HepG2 (cell line): ENCODE data around the gene PIK3R3. TPM values are rescaled to one million over a fixed set of nuclear protein-coding genes. Genes with fewer than 3 reads are reported as not detected.

Experiments used
- ATAC-seq: fragments of 200-7000 bp; cut with Tn5 transposase; 3 replicates; pipeline ENCODE4 v1.9.1; 2020; ENCODE audit warnings: mild to moderate bottlenecking, moderate library complexity
- BruUV-seq: library from RNA; stranded (reverse); fragments of 400-500 nt; replicated peaks from 2 replicates; lab custom pipeline; 2021; lab: Mats Ljungman, UMichigan
- CTCF ChIA-PET: fragments of 300-600 bp; formaldehyde crosslinking; extraction: SDS; loops from one replicate; lab custom pipeline; 2021; ENCODE audit warnings: low total read pairs, inconsistent platforms, low intra/inter-chr PET ratio; lab: Yijun Ruan, JAX
- POLR2A ChIA-PET: fragments of 350-600 bp; sonication (Branson Sonifier 250); formaldehyde crosslinking; loops from one replicate; lab custom pipeline; 2020; ENCODE audit warnings: antibody characterized with exemption, inconsistent platforms; lab: Yijun Ruan, JAX
- DNase-seq: peaks from one replicate; pipeline ENCODE4 v3.0.0-alpha.2; 2015; ENCODE audit warnings: low spot score
- FAIRE-seq: peaks from 3 replicates; lab custom pipeline; 2011; peaks lifted over from hg19 to GRCh38; lab: Jason Lieb, UNC
- H2AFZ ChIP-seq: one replicate; pipeline ENCODE4 v1.6.1; 2011; ENCODE audit warnings: low read length, inconsistent platforms
- H3K27ac ChIP-seq: fragments of 300-600 bp; 3 replicates; pipeline ENCODE4 v1.8.0; 2011; ENCODE audit warnings: mixed run types, mild to moderate bottlenecking, mixed read lengths, low read length, inconsistent platforms; ENCODE audit not compliant: insufficient read depth; ENCODE audit errors: extremely low read length
- H3K27me3 ChIP-seq, 2 experiments: fragments of 200-600 bp in 1 of 2; 2 replicates in 1 of 2; 3 replicates in 1 of 2; pipeline versions ENCODE4 v1.6.0 to v1.8.0; 2011; ENCODE audit warnings: low read length in 2 of 2, mild to moderate bottlenecking in 2 of 2, moderate library complexity in 2 of 2, inconsistent platforms in 1 of 2; ENCODE audit not compliant: insufficient read depth in 2 of 2, control insufficient read depth in 1 of 2
- H3K36me3 ChIP-seq, 2 experiments: fragments of 200-600 bp in 1 of 2; replicated peaks in 1 of 2; 2 replicates in 1 of 2; 3 replicates in 1 of 2; pipeline versions ENCODE4 v1.5.1 to v1.8.0; 2011; ENCODE audit warnings: low read length in 2 of 2, inconsistent platforms in 1 of 2; ENCODE audit not compliant: insufficient read depth in 2 of 2, control insufficient read depth in 1 of 2
- H3K4me1 ChIP-seq: 2 replicates; pipeline ENCODE4 v1.5.1; 2012; ENCODE audit warnings: low read length, inconsistent platforms; ENCODE audit not compliant: insufficient read depth
- H3K4me2 ChIP-seq: 2 replicates; pipeline ENCODE4 v1.6.0; 2011; ENCODE audit warnings: low read depth, low read length, inconsistent platforms
- H3K4me3 ChIP-seq, 3 experiments: fragments of 200-600 bp in 1 of 3; sonication (generic), shearing (Covaris generic) in 1 of 3; replicated peaks in 1 of 3; 2 replicates each; pipeline ENCODE4 v1.5.1; 2011 to 2016; ENCODE audit warnings: low read length in 3 of 3, inconsistent platforms in 2 of 3, low read depth in 2 of 3, mild to moderate bottlenecking in 2 of 3, control low read depth in 1 of 3, mixed read lengths in 1 of 3; ENCODE audit not compliant: insufficient read depth in 1 of 3
- H3K79me2 ChIP-seq: one replicate; pipeline ENCODE4 v1.6.1; 2011; ENCODE audit warnings: low read length, inconsistent platforms; ENCODE audit not compliant: insufficient read depth
- H3K9ac ChIP-seq: 2 replicates; pipeline ENCODE4 v1.6.0; 2011; ENCODE audit warnings: mild to moderate bottlenecking, low read depth, low read length, inconsistent platforms; ENCODE audit not compliant: insufficient read depth
- H3K9me3 ChIP-seq: 2 replicates; pipeline ENCODE4 v1.5.1; 2012; ENCODE audit warnings: mild to moderate bottlenecking, low read length
- H4K20me1 ChIP-seq: 2 replicates; pipeline ENCODE4 v1.6.0; 2011; ENCODE audit warnings: inconsistent platforms, mild to moderate bottlenecking, low read length, moderate library complexity; ENCODE audit not compliant: insufficient read depth
- CBX1 ChIP-seq: IDR thresholded peaks from one replicate; pipeline ENCODE4 v1.6.1; 2016; ENCODE audit warnings: antibody characterized with exemption, low read depth
- FOXJ3 ChIP-seq: sonication (generic); formaldehyde crosslinking; IDR thresholded peaks from 2 replicates; pipeline ENCODE4 v1.4.0; 2020; ENCODE audit warnings: missing genetic modification reagents, mild to moderate bottlenecking, borderline replicate concordance
- MTA3 ChIP-seq: sonication (generic); formaldehyde crosslinking; IDR thresholded peaks from 2 replicates; pipeline ENCODE4 v1.4.0; 2020; ENCODE audit warnings: missing genetic modification reagents
- NCOA1 ChIP-seq: sonication (generic); formaldehyde crosslinking; IDR thresholded peaks from 2 replicates; pipeline ENCODE4 v1.9.0; 2021; ENCODE audit warnings: missing genetic modification reagents
- ZFX ChIP-seq: sonication (generic); formaldehyde crosslinking; IDR thresholded peaks from 2 replicates; pipeline ENCODE4 v1.4.0; 2020; ENCODE audit warnings: mild to moderate bottlenecking, low read depth, missing genetic modification reagents, moderate library complexity
- ZNF3 ChIP-seq: IDR thresholded peaks from 2 replicates; pipeline ENCODE4 v1.7.0; 2017; ENCODE audit warnings: inconsistent platforms
- WGBS: methylation state at CpG from one replicate; pipeline ENCODE4 v1.1.6; 2017; ENCODE audit warnings: low lambda C conversion rate; 5-methylcytosine and 5-hydroxymethylcytosine counted together
- in situ Hi-C: cut with HindIII; loops from 2 replicates; pipeline ENCODE4 v1.10.0; 2017; ENCODE audit warnings: low pct_unique_long_range_greater_than_20kb; ENCODE audit not compliant: extremely low pct_ligation_motif_present
- intact Hi-C: fragments of 100-400 bp; cut with micrococcal nuclease; formaldehyde crosslinking; loops from one replicate; pipeline ENCODE4 v1.10.0; 2022; ENCODE audit not compliant: unreplicated experiment
- polyA plus RNA-seq, 8 experiments: library from polyadenylated mRNA; depleted of rRNA in 3 of 8; stranded (reverse) in 7 of 8; unstranded in 1 of 8; fragments of >200 nt; fragmentation: Illumina TruSeq in 4 of 8; extraction: Trizol in 4 of 8; gene quantifications; 2 replicates each; pipeline versions ENCODE4 v1.2.1 to v1.2.3, GENCODE V29; 2011 to 2016; ENCODE audit warnings: low read depth in 4 of 8, missing spikeins in 1 of 8, mixed read lengths in 1 of 8; ENCODE audit not compliant: insufficient read depth in 1 of 8
- total RNA-seq, 5 experiments: library from RNA; depleted of rRNA; stranded (reverse); fragments of >200 nt; fragmentation: Illumina TruSeq; extraction: Trizol; gene quantifications; 2 replicates each; pipeline ENCODE4 v1.2.3, GENCODE V29; 2016; ENCODE audit warnings: low read depth in 1 of 5
- TF ChIP-seq, protein P1 (sequence below): sonication (generic); formaldehyde crosslinking; IDR thresholded peaks from 2 replicates; pipeline ENCODE4 v1.5.0; 2020; ENCODE audit warnings: mild to moderate bottlenecking, missing genetic modification reagents, borderline replicate concordance
- TF ChIP-seq, protein P2 (sequence below): sonication (generic); formaldehyde crosslinking; IDR thresholded peaks from 2 replicates; pipeline ENCODE4 v1.5.0; 2020; ENCODE audit warnings: missing genetic modification reagents

PIK3R3 gene
- total and polyA plus RNA-seq, 2 of the 13 experiments (the other 11 are each of a cell fraction or from before 2014, with no cell fraction given) = 0.37 to 6.9 TPM

GRCh38 chr1:46005594-46005993 is 126.8 kb downstream of the PIK3R3 start:
- in situ Hi-C loops (no loop called here), intact Hi-C loops (no loop called here)
- DNase-seq (no peak), ATAC-seq (no peak), FAIRE-seq (no peak)
- BruUV-seq = no TSS peak
- H3K4me3 ChIP-seq = no peak overlapping the region
- H3K4me1 ChIP-seq = peaks cover 23% of the 10 kb centered on the region
- no peak overlapping the region for H3K4me2 ChIP-seq
- 100% methylated on average over 1 of the region's 1 CpG for WGBS
- no peaks in the 10 kb centered on the region for H3K79me2 ChIP-seq
- no peak overlapping the region for H3K27ac ChIP-seq
- H4K20me1 ChIP-seq = no peaks in the 10 kb centered on the region
- no peaks in the 10 kb centered on the region for H3K27me3 ChIP-seq
- CTCF ChIA-PET = no interaction called here
- H3K9me3 ChIP-seq = no peaks in the 10 kb centered on the region
- H3K36me3 ChIP-seq = peaks cover 31 to 70% of the 10 kb centered on the region in 2 experiments
- H3K9ac ChIP-seq = no peak overlapping the region
- no peak for TF ChIP-seq CBX1
- no peak for TF ChIP-seq ZFX (CRISPR knock-in tag)
- TF ChIP-seq, protein P1, sequence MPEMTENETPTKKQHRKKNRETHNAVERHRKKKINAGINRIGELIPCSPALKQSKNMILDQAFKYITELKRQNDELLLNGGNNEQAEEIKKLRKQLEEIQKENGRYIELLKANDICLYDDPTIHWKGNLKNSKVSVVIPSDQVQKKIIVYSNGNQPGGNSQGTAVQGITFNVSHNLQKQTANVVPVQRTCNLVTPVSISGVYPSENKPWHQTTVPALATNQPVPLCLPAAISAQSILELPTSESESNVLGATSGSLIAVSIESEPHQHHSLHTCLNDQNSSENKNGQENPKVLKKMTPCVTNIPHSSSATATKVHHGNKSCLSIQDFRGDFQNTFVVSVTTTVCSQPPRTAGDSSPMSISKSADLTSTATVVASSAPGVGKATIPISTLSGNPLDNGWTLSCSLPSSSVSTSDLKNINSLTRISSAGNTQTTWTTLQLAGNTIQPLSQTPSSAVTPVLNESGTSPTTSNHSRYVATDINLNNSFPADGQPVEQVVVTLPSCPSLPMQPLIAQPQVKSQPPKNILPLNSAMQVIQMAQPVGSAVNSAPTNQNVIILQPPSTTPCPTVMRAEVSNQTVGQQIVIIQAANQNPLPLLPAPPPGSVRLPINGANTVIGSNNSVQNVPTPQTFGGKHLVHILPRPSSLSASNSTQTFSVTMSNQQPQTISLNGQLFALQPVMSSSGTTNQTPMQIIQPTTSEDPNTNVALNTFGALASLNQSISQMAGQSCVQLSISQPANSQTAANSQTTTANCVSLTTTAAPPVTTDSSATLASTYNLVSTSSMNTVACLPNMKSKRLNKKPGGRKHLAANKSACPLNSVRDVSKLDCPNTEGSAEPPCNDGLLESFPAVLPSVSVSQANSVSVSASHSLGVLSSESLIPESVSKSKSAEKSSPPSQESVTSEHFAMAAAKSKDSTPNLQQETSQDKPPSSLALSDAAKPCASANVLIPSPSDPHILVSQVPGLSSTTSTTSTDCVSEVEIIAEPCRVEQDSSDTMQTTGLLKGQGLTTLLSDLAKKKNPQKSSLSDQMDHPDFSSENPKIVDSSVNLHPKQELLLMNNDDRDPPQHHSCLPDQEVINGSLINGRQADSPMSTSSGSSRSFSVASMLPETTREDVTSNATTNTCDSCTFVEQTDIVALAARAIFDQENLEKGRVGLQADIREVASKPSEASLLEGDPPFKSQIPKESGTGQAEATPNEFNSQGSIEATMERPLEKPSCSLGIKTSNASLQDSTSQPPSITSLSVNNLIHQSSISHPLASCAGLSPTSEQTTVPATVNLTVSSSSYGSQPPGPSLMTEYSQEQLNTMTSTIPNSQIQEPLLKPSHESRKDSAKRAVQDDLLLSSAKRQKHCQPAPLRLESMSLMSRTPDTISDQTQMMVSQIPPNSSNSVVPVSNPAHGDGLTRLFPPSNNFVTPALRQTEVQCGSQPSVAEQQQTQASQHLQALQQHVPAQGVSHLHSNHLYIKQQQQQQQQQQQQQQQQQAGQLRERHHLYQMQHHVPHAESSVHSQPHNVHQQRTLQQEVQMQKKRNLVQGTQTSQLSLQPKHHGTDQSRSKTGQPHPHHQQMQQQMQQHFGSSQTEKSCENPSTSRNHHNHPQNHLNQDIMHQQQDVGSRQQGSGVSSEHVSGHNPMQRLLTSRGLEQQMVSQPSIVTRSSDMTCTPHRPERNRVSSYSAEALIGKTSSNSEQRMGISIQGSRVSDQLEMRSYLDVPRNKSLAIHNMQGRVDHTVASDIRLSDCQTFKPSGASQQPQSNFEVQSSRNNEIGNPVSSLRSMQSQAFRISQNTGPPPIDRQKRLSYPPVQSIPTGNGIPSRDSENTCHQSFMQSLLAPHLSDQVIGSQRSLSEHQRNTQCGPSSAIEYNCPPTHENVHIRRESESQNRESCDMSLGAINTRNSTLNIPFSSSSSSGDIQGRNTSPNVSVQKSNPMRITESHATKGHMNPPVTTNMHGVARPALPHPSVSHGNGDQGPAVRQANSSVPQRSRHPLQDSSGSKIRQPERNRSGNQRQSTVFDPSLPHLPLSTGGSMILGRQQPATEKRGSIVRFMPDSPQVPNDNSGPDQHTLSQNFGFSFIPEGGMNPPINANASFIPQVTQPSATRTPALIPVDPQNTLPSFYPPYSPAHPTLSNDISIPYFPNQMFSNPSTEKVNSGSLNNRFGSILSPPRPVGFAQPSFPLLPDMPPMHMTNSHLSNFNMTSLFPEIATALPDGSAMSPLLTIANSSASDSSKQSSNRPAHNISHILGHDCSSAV (CRISPR knock-in tag) = no peak
- TF ChIP-seq MTA3 (CRISPR knock-in tag) = no peak
- TF ChIP-seq, protein P2, sequence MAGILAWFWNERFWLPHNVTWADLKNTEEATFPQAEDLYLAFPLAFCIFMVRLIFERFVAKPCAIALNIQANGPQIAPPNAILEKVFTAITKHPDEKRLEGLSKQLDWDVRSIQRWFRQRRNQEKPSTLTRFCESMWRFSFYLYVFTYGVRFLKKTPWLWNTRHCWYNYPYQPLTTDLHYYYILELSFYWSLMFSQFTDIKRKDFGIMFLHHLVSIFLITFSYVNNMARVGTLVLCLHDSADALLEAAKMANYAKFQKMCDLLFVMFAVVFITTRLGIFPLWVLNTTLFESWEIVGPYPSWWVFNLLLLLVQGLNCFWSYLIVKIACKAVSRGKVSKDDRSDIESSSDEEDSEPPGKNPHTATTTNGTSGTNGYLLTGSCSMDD (CRISPR knock-in tag) = no peak
- no peak for TF ChIP-seq FOXJ3
- no peak for TF ChIP-seq NCOA1
- TF ChIP-seq ZNF3 = no peak
- POLR2A ChIA-PET = no interaction called here
- no peak overlapping the region for H2AFZ ChIP-seq
